VCaP (cell line): ENCODE data around the gene TEKT2.

Experiments used
- H3K27ac ChIP-seq: fragments of 450-650 bp; 2 replicates; pipeline ENCODE4 v1.5.1; 2017
- CTCF ChIP-seq: fragments of 450-650 bp; conservative IDR thresholded peaks from 2 replicates; pipeline ENCODE4 v1.5.1; 2017; ENCODE audit warnings: mild to moderate bottlenecking, moderate library complexity

The TEKT2 gene

GRCh38 chr1:36087233-36088123 lies 3.6 kb downstream of the TEKT2 start:
- H3K27ac ChIP-seq: no peak overlapping the region; the same call in 1 of the 2 replicates
- no peak for TF ChIP-seq CTCF

GRCh38 chr1:36088265-36088576 lies 4.3 kb downstream of the TEKT2 start:
- H3K27ac ChIP-seq: peak overlapping the region; percentile 77
- 0 out of 2 replicates have a peak, but pooled peaks have one; percentile 59 for TF ChIP-seq CTCF

GRCh38 chr1:36088577-36089392 lies 4.9 kb downstream of the TEKT2 start, which contains the start of gene ADPRS:
ADPRS (plus strand) TSS chr1:36088892; CDS start chr1:36088905, 13 bp downstream.
- peak; percentile 98 for TF ChIP-seq CTCF
- peak within 1 kb of the TSS; percentile 77 for H3K27ac ChIP-seq

DNA sequence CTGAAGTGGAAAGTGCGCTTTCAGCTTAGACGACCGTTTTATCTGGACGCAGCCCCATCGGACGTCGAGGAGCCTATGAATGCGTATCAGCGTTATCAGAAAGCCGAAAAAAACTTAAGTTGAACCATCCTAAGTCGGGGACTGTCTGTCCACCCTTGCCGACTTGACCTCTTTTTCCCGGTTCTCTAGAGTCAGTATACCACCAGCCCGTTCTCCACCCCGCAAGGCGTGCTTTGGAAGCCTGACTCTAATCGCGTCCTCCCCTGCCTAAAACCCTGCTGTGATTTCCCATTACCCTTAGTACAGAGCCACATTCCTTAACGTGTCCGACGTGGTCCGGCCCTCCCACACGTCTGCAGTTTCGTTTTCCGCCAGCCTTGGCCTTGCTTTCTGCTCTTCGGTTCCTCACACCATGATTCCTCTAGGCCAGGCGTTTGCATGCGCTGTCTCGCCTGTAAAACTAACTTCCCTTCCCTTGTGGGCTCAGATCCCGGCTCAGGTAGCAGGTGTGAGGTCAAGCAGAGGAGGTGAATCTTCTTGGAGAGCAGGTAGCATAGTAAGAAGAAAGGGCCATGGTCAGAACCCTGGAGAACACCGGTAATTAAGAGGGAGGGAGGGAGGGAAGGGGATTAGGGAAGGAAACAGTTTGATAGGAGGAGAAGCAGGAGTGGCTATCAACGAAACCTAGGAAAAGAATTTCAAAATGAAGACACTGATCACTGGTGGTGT lies 5.7 kb downstream of the TEKT2 start:
- no peak for TF ChIP-seq CTCF
- peak overlapping the region; percentile 77 for H3K27ac ChIP-seq

GRCh38 chr1:36091141-36091540 lies 7.2 kb downstream of the TEKT2 start:
- no peak for TF ChIP-seq CTCF
- H3K27ac ChIP-seq: no peak overlapping the region

DNA sequence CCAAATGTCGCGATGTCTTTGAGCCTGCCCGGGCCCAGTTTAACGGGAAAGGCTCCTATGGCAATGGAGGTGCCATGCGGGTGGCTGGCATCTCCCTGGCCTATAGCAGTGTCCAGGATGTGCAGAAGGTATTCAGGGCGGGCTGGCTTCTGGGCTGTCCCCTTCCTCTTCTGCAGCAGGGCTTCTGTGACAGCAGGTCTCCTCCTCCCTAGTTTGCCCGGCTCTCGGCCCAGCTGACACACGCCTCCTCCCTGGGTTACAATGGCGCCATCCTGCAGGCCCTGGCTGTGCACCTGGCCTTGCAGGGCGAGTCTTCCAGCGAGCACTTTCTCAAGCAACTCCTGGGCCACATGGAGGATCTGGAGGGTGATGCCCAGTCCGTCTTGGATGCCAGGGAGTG lies 7.8 kb downstream of the TEKT2 start:
- no peak overlapping the region for H3K27ac ChIP-seq
- no peak for TF ChIP-seq CTCF
